GM08714 (cell line): ENCODE data around the gene PLXDC1.
"Not testable (repeated sequence)": the region's sequence is repeated elsewhere in the genome, so short reads cannot be mapped to it uniquely, and the experiment has no call there.

Experiments
- H3K4me3 ChIP-seq: fragments of 200-500 bp; sonication (Bioruptor generic); 2 replicates; pipeline ENCODE4 v1.5.1; 2014; ENCODE audit warnings: mild to moderate bottlenecking, low read length, inconsistent platforms
- ZNF274 ChIP-seq: IDR thresholded peaks from 2 replicates; pipeline ENCODE4 v1.6.1; 2012; ENCODE audit warnings: mild to moderate bottlenecking, low read depth, low read length

The PLXDC1 gene

DNA sequence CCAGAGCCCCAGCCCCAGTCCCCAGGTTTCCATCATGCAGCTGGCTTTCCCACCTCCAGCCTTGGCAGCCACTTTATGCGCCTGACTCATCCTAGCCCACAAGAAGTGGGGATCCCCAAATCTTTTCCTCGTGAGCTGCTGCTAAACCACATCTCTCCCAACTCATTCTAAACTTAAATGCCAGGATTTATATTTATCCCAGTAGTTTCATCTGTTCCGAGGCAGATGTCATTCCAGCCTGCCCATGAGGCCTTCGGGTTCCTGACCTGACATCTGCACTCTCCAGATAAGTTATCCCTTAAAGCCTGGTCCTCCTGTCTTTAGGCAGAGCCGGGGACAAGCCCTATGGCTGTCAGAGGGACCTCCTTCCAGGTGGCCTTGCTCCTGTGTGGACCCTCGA lies 16.6 kb downstream of the PLXDC1 start:
- no peak overlapping the region for H3K4me3 ChIP-seq
- no peak for TF ChIP-seq ZNF274

GRCh38 chr17:39132192-39132610 lies 19.2 kb downstream of the PLXDC1 start:
- TF ChIP-seq ZNF274, result no peak
- H3K4me3 ChIP-seq, result no peak overlapping the region

- no peak overlapping the region for H3K4me3 ChIP-seq
- TF ChIP-seq ZNF274, result no peak
These were observed 19.8 kb downstream of the PLXDC1 start for GRCh38 chr17:39131616-39132015.

DNA sequence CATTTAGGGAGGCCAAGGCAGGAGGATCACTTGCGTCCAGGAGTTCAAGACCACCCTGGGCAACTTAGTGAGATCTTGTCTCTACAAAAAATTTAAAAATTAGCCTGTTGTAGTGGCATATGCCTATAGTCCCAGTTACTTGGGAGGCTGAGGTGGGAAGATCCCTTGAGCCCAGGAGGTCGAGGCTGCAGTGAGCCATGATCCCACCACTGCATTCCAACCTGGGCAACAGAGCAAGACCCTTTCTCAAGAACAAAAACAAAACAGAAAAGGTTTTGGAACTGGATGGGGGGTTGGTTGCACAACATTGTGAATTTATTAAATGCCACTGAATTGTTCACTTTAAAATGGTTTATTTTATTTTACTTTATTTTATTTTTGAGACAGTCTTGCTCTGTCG lies 21.2 kb downstream of the PLXDC1 start:
- no peak for TF ChIP-seq ZNF274
- H3K4me3 ChIP-seq, result no peak overlapping the region

DNA sequence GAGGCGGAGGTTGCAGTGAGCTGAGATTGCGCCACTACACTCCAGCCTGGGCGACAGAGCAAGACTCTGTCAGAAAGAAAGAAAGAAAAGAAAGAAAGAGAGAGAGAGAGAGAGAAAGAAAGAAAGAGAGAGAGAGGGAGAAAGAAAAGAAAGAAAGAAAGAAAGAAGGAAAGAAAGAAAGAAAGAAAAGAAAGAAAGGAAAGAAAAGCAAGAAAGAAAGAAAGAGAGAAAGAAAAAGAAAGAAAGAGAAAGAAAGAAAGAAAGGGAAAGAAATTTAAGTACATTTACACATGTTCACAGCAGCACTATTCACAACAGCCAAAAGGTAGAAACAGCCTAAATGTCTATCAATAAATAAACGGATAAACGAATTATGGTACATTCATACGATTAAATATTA lies 21.9 kb downstream of the PLXDC1 start:
- H3K4me3 ChIP-seq, result not testable (repeated sequence)

DNA sequence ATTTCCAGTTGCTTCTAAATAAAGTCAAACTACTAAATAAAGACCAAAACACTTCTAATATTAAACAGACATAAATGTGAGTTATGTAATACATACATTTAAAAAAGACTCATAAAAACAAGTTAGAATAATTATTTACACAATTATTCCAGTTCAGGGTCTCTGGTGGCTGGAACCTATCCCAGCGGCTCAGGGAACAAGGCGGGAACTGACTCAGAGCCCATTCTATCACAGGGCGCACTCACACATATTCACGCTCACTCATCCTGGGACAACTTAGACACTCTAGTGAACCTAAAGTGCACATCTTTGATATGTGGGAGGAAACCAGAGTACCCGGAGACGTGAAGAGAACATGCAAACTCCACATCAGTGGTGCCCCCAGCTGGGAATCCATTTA lies 25.0 kb downstream of the PLXDC1 start:
- H3K4me3 ChIP-seq, result no peak overlapping the region
- TF ChIP-seq ZNF274, result no peak

- no peak for TF ChIP-seq ZNF274
- H3K4me3 ChIP-seq, result no peak overlapping the region
These were observed 26.1 kb downstream of the PLXDC1 start for GRCh38 chr17:39125143-39125875.

GRCh38 chr17:39123627-39124026 lies 27.8 kb downstream of the PLXDC1 start:
- no peak for TF ChIP-seq ZNF274
- H3K4me3 ChIP-seq, result no peak overlapping the region

DNA sequence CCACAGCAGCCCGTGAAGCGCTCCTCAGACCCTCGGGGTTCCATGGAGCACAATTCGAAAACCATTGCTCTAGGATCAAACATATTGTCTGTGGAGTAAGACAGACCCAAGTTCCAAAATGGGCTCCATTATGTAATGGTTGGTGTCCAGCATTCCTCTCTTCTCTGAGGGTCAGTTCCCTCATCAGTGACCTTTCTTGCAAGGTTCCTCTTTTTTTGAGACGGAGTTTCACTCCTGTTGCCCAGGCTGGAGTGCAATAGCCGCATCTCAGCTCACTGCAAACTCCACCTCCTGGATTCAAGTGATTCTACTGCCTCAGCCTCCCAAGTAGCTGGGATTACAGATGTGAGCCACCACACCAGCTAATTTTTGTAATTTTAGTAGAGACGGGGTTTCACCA lies 28.4 kb downstream of the PLXDC1 start:
- no peak for TF ChIP-seq ZNF274
- H3K4me3 ChIP-seq, result no peak overlapping the region

DNA sequence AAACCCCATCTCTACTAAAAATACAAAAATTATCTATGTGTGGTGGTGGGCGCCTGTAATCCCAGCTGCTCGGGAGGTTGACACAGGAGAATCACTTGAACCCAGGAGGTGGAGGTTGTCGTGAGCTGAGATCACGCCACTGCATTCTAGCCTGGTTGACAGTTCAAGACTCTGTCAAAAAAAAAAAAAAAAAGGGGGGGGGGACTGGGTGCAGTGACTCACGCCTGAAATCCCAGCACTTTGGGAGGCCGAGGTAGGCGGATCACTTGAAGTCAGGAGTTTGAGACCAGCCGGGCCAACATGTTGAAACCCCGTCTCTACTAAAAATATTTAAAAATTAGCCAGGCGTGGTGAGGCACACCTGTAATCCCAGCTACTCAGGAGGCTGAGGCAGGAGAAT lies 29.5 kb downstream of the PLXDC1 start:
- H3K4me3 ChIP-seq, result not testable (repeated sequence)

- H3K4me3 ChIP-seq, result no peak overlapping the region
These were observed 32.6 kb downstream of the PLXDC1 start for GRCh38 chr17:39118674-39119419.

GRCh38 chr17:39116224-39116623 lies 35.2 kb downstream of the PLXDC1 start:
- H3K4me3 ChIP-seq, result no peak overlapping the region
- no peak for TF ChIP-seq ZNF274

More at GRCh38 chr17:39118674-39119419, 32.6 kb downstream of the PLXDC1 start:
- TF ChIP-seq ZNF274, result no peak

- no peak for TF ChIP-seq ZNF274
- no peak overlapping the region for H3K4me3 ChIP-seq
These were observed 36.3 kb downstream of the PLXDC1 start for GRCh38 chr17:39115135-39115534.

- no peak for TF ChIP-seq ZNF274
- H3K4me3 ChIP-seq, result no peak overlapping the region
These were observed 36.7 kb downstream of the PLXDC1 start for GRCh38 chr17:39114723-39115122.

- TF ChIP-seq ZNF274, result no peak
These were observed 37.6 kb downstream of the PLXDC1 start for GRCh38 chr17:39113871-39114270.

More at GRCh38 chr17:39113871-39114270, 37.6 kb downstream of the PLXDC1 start:
- H3K4me3 ChIP-seq, result no peak overlapping the region
